Panc1 (cell line): Measurements from ENCODE around the gene WNK4. TPM values are rescaled to one million over a fixed set of nuclear protein-coding genes. Genes with fewer than 3 reads are reported as not detected.

Experiments used
- ATAC-seq: fragments of 200-7000 bp; cut with Tn5 transposase; 2 replicates; pipeline ENCODE4 v1.9.1; 2020; ENCODE audit warnings: mild to moderate bottlenecking, moderate library complexity
- BruUV-seq: library from RNA; stranded (reverse); fragments of 400-500 nt; replicated peaks from 2 replicates; lab custom pipeline; 2021; lab: Mats Ljungman, UMichigan
- CTCF ChIA-PET: fragments of 300-600 bp; sonication (Branson Sonifier 250); formaldehyde crosslinking; loops from one replicate; lab custom pipeline; 2022; ENCODE audit warnings: antibody characterized with exemption; lab: Charles Lee
- POLR2A ChIA-PET: fragments of 300-600 bp; sonication (Branson Sonifier 250); formaldehyde crosslinking; loops from one replicate; lab custom pipeline; 2022; ENCODE audit warnings: antibody characterized with exemption; lab: Charles Lee
- DNase-seq: peaks from one replicate; pipeline ENCODE4 v3.0.0-alpha.2; 2010; ENCODE audit warnings: low read depth, low spot score
- H3K27ac ChIP-seq: 2 replicates; pipeline ENCODE4 v1.5.1; 2011; ENCODE audit warnings: mild to moderate bottlenecking, low read length, inconsistent platforms
- H3K27me3 ChIP-seq: fragments of 200-500 bp; sonication (Bioruptor generic); 2 replicates; pipeline ENCODE4 v1.6.0; 2014; ENCODE audit warnings: low read length, inconsistent platforms; ENCODE audit not compliant: control insufficient read depth, insufficient read depth
- H3K36me3 ChIP-seq: fragments of 200-500 bp; sonication (Bioruptor generic); 2 replicates; pipeline ENCODE4 v1.5.1; 2014; ENCODE audit warnings: inconsistent platforms, mild to moderate bottlenecking, low read length, moderate library complexity; ENCODE audit not compliant: control insufficient read depth, insufficient read depth
- H3K4me1 ChIP-seq: 2 replicates; pipeline ENCODE4 v1.5.1; 2011; ENCODE audit warnings: inconsistent platforms, mild to moderate bottlenecking, low read length, moderate library complexity; ENCODE audit not compliant: control insufficient read depth, insufficient read depth
- H3K4me3 ChIP-seq, 2 experiments: 2 replicates each; pipeline ENCODE4 v1.5.1; 2011 to 2012; ENCODE audit warnings: low read depth in 2 of 2, low read length in 2 of 2, mild to moderate bottlenecking in 2 of 2, inconsistent platforms in 1 of 2, moderate library complexity in 1 of 2
- H3K9me3 ChIP-seq: fragments of 200-500 bp; sonication (Bioruptor generic); 2 replicates; pipeline ENCODE4 v1.5.1; 2014; ENCODE audit warnings: low read depth, mild to moderate bottlenecking, inconsistent platforms, low read length, moderate library complexity; ENCODE audit not compliant: control insufficient read depth, insufficient read depth
- CTCF ChIP-seq: fragments of 450-650 bp; IDR thresholded peaks from 2 replicates; pipeline ENCODE4 v1.5.1; 2017; ENCODE audit warnings: mild to moderate bottlenecking
- POLR2AphosphoS5 ChIP-seq: IDR thresholded peaks from 2 replicates; pipeline ENCODE4 v1.6.1; 2012; ENCODE audit warnings: mild to moderate bottlenecking, low read depth, low read length, moderate library complexity
- REST ChIP-seq, 2 experiments: IDR thresholded peaks; 2 replicates each; pipeline ENCODE4 v1.6.1; 2011 to 2012; ENCODE audit warnings: low read depth in 2 of 2, control low read depth in 1 of 2, low read length in 1 of 2, mild to moderate bottlenecking in 1 of 2, moderate library complexity in 1 of 2; ENCODE audit not compliant: insufficient read depth in 1 of 2
- SIN3A ChIP-seq: IDR thresholded peaks from 2 replicates; pipeline ENCODE4 v1.6.1; 2012; ENCODE audit warnings: low read depth, mild to moderate bottlenecking, low read length, moderate library complexity, borderline replicate concordance; ENCODE audit not compliant: insufficient read depth
- TCF7L2 ChIP-seq: IDR thresholded peaks from 2 replicates; pipeline ENCODE4 v1.6.1; 2011; ENCODE audit warnings: mild to moderate bottlenecking, low read depth, low read length, inconsistent platforms
- in situ Hi-C: cut with HindIII; loops from 2 replicates; pipeline ENCODE4 v1.10.0; 2016; ENCODE audit warnings: low sequenced_read_pairs, low pct_unique_long_range_greater_than_20kb
- intact Hi-C: fragments of 100-400 bp; cut with micrococcal nuclease; formaldehyde crosslinking; loops from one replicate; pipeline ENCODE4 v1.10.0; 2022; ENCODE audit not compliant: unreplicated experiment
- total RNA-seq: library from RNA; stranded (reverse); gene quantifications from one replicate; pipeline ENCODE4 v1.2.1, GENCODE V29; 2021; ENCODE audit not compliant: unreplicated experiment

WNK4 gene
- total RNA-seq, 1 experiment from 2014 or later: 3.5 TPM

- TF ChIP-seq TCF7L2 (no peak), SIN3A (no peak), POLR2AphosphoS5 (no peak), REST (IDR thresholded peaks at IDR 0.05; ENCODE audit: insufficient read depth in 1 of 2, low read depth in 2 of 2, low read length in 1 of 2) (no peak), CTCF (no peak)
- H3K4me1 ChIP-seq: peaks cover 6% of the 10 kb centered on the region
- H3K36me3 ChIP-seq: no peaks in the 10 kb centered on the region
- no TSS peak for BruUV-seq
- DNase-seq: no peak
- no peak overlapping the region for H3K27ac ChIP-seq
- ATAC-seq: no peak
- CTCF ChIA-PET: no interaction called here
- intact Hi-C loops (no loop called here), in situ Hi-C loops (no loop called here)
- no peak overlapping the region for H3K4me3 ChIP-seq
- H3K9me3 ChIP-seq: no peaks in the 10 kb centered on the region
- POLR2A ChIA-PET: no interaction called here
- no peaks in the 10 kb centered on the region for H3K27me3 ChIP-seq
Measured at GRCh38 chr17:42796066-42796758, 15.8 kb downstream of the WNK4 start.

GRCh38 chr17:42797067-42798007, 16.9 kb downstream of the WNK4 start:
- CTCF ChIA-PET: no interaction called here
- DNase-seq (no peak), ATAC-seq (no peak)
- in situ Hi-C loops (no loop called here), intact Hi-C loops (no loop called here)
- Histone ChIP-seq H3K36me3 (no peaks in the 10 kb centered on the region), H3K27me3 (no peaks in the 10 kb centered on the region), H3K27ac (peak overlapping the region; percentile 86), H3K4me1 (peaks cover 8% of the 10 kb centered on the region), H3K9me3 (no peaks in the 10 kb centered on the region), H3K4me3 (peak overlapping the region; percentile 90 to 92)
- TF ChIP-seq SIN3A (no peak), CTCF (no peak), REST (IDR thresholded peaks at IDR 0.05; ENCODE audit: insufficient read depth in 1 of 2, low read depth in 2 of 2, low read length in 1 of 2) (no peak), POLR2AphosphoS5 (no peak), TCF7L2 (no peak)
- POLR2A ChIA-PET: no interaction called here
- BruUV-seq: no TSS peak
